A549 (cell line): Measurements from ENCODE around the gene ANKRD11. TPM values are rescaled to one million over a fixed set of nuclear protein-coding genes. Genes with fewer than 3 reads are reported as not detected.

Source experiments
- ATAC-seq, 2 experiments: fragments of 200-7000 bp in 1 of 2; fragments of >200 bp in 1 of 2; cut with Nextera tagmentation in 1 of 2; cut with Tn5 transposase in 1 of 2; 3 replicates each; pipeline versions ENCODE4 v1.8.0 to v1.9.1; 2018 to 2020; ENCODE audit warnings: mild to moderate bottlenecking in 1 of 2, moderate library complexity in 1 of 2
- CTCF ChIA-PET: fragments of 300-600 bp; sonication (Branson Sonifier 250); formaldehyde crosslinking; extraction: SDS; loops from one replicate; lab custom pipeline; 2021; ENCODE audit warnings: antibody characterized with exemption, inconsistent platforms; lab: Yijun Ruan, JAX
- POLR2A ChIA-PET: fragments of 350-600 bp; formaldehyde crosslinking; extraction: SDS; loops from one replicate; lab custom pipeline; 2021; ENCODE audit warnings: antibody characterized with exemption, inconsistent platforms; lab: Yijun Ruan, JAX
- DNase-seq, 2 experiments: peaks; one replicate each; pipeline versions ENCODE4 v3.0.0 to v3.0.0-alpha.2; 2011 to 2016; ENCODE audit warnings: low read depth in 1 of 2, low spot score in 1 of 2
- FAIRE-seq: peaks from 2 replicates; lab custom pipeline; 2011; peaks lifted over from hg19 to GRCh38; lab: Jason Lieb, UNC
- H3K27ac ChIP-seq, 2 experiments: fragments of >200 bp; sonication (Bioruptor Twin); formaldehyde crosslinking; 3 replicates each; pipeline ENCODE4 v1.5.1; 2016 to 2017
- H3K4me1 ChIP-seq: fragments of >200 bp; sonication (Bioruptor Twin); formaldehyde crosslinking; 3 replicates; pipeline ENCODE4 v1.6.1; 2016
- H3K4me2 ChIP-seq: fragments of >200 bp; sonication (Bioruptor Twin); formaldehyde crosslinking; 3 replicates; pipeline ENCODE4 v1.6.1; 2016
- H3K4me3 ChIP-seq: fragments of >200 bp; sonication (Bioruptor Twin); formaldehyde crosslinking; 3 replicates; pipeline ENCODE4 v1.5.1; 2016
- H3K9me3 ChIP-seq: fragments of >200 bp; sonication (Bioruptor Twin); formaldehyde crosslinking; 3 replicates; pipeline ENCODE4 v1.6.1; 2016
- BCL3 ChIP-seq: fragments of >200 bp; sonication (Bioruptor Twin); formaldehyde crosslinking; IDR thresholded peaks from 3 replicates; pipeline ENCODE4 v1.6.1; 2016
- CBX8 ChIP-seq: fragments of 200-600 bp; sonication (generic); IDR thresholded peaks from 2 replicates; pipeline ENCODE4 v1.6.1; 2016
- CEBPB ChIP-seq, 2 experiments: fragments of >200 bp in 1 of 2; sonication (Bioruptor Twin) in 1 of 2; formaldehyde crosslinking in 1 of 2; IDR thresholded peaks; 2 replicates each; pipeline ENCODE4 v1.6.1; 2012 to 2016
- CHD2 ChIP-seq: fragments of 150-350 bp; IDR thresholded peaks from 2 replicates; pipeline ENCODE4 v1.6.1; 2014; ENCODE audit warnings: low read length; ENCODE audit not compliant: partially characterized antibody
- EHF ChIP-seq: fragments of 250-450 bp; sonication (Bioruptor Pico); IDR thresholded peaks from 2 replicates; pipeline ENCODE4 v1.5.0; 2020; ENCODE audit warnings: mild to moderate bottlenecking
- ELK1 ChIP-seq: fragments of 150-350 bp; IDR thresholded peaks from 2 replicates; pipeline ENCODE4 v1.6.1; 2014; ENCODE audit warnings: low read depth, mild to moderate bottlenecking, low read length
- FOSB ChIP-seq: fragments of 250-450 bp; sonication (Bioruptor Pico); IDR thresholded peaks from 2 replicates; pipeline ENCODE4 v1.5.0; 2020; ENCODE audit warnings: mild to moderate bottlenecking, moderate library complexity
- FOXS1 ChIP-seq: fragments of 250-450 bp; sonication (Bioruptor Pico); IDR thresholded peaks from 2 replicates; pipeline ENCODE4 v1.5.0; 2020; ENCODE audit warnings: mild to moderate bottlenecking, moderate library complexity
- HOXB13 ChIP-seq: fragments of 250-450 bp; sonication (Bioruptor Pico); IDR thresholded peaks from 2 replicates; pipeline ENCODE4 v1.5.0; 2020; ENCODE audit warnings: low read depth, mild to moderate bottlenecking, moderate library complexity
- HOXB5 ChIP-seq: fragments of 250-450 bp; sonication (Bioruptor Pico); IDR thresholded peaks from 2 replicates; pipeline ENCODE4 v1.5.0; 2020; ENCODE audit warnings: mild to moderate bottlenecking, moderate library complexity
- KDM1A ChIP-seq: fragments of 200-600 bp; sonication (generic); IDR thresholded peaks from 2 replicates; pipeline ENCODE4 v1.6.1; 2016; ENCODE audit warnings: low read depth, mild to moderate bottlenecking
- KDM5A ChIP-seq: fragments of 200-600 bp; sonication (generic); IDR thresholded peaks from 2 replicates; pipeline ENCODE4 v1.6.1; 2016; ENCODE audit warnings: antibody characterized with exemption, mild to moderate bottlenecking
- MAFK ChIP-seq: fragments of 450-650 bp; IDR thresholded peaks from 2 replicates; pipeline ENCODE4 v1.6.1; 2014; ENCODE audit not compliant: partially characterized antibody
- MAZ ChIP-seq: fragments of 150-350 bp; IDR thresholded peaks from 2 replicates; pipeline ENCODE4 v1.6.1; 2014; ENCODE audit warnings: antibody characterized with exemption, low read depth, low read length, borderline replicate concordance
- NPAS2 ChIP-seq: fragments of 250-450 bp; sonication (Bioruptor Pico); IDR thresholded peaks from 2 replicates; pipeline ENCODE4 v1.8.0; 2022; ENCODE audit warnings: mild to moderate bottlenecking, moderate library complexity, borderline replicate concordance
- RAD21 ChIP-seq, 2 experiments: fragments of >200 bp in 1 of 2; sonication (Bioruptor Twin) in 1 of 2; formaldehyde crosslinking in 1 of 2; IDR thresholded peaks in 1 of 2; conservative IDR thresholded peaks in 1 of 2; 2 replicates in 1 of 2; 3 replicates in 1 of 2; pipeline ENCODE4 v1.6.1; 2012 to 2018; ENCODE audit warnings: inconsistent platforms in 1 of 2
- SMC3 ChIP-seq: fragments of >200 bp; sonication (Bioruptor Twin); formaldehyde crosslinking; IDR thresholded peaks from 3 replicates; pipeline ENCODE4 v1.6.1; 2018; ENCODE audit warnings: inconsistent platforms
- TP53 ChIP-seq: fragments of 250-450 bp; sonication (Bioruptor Pico); IDR thresholded peaks from 2 replicates; pipeline ENCODE4 v1.5.0; 2021; ENCODE audit warnings: mild to moderate bottlenecking, moderate library complexity
- WGBS: methylation state at CpG from one replicate; pipeline ENCODE4 v1.1.6; 2017; ENCODE audit errors: missing lambda C conversion rate; 5-methylcytosine and 5-hydroxymethylcytosine counted together
- polyA plus RNA-seq, 4 experiments: library from polyadenylated mRNA; depleted of rRNA in 3 of 4; stranded (reverse); fragments of >200 nt; fragmentation: RNase III in 1 of 4; extraction: RNeasy Plus Mini Kit Qiagen cat#74134 plus additional on column Dnase treatment in 1 of 4; gene quantifications; 2 replicates in 3 of 4; 3 replicates in 1 of 4; pipeline ENCODE4 v1.2.3, GENCODE V29; 2011 to 2017

Gene ANKRD11
- polyA plus RNA-seq, 2 of the 4 experiments (the other 2 are of a cell fraction) = 53.6 to 54.9 TPM

GRCh38 chr16:89530401-89531381 is 40.3 kb upstream of the ANKRD11 start:
- Histone ChIP-seq H3K4me2 (no peak overlapping the region), H3K27ac (no peak overlapping the region), H3K4me3 (no peak overlapping the region), H3K9me3 (no peaks in the 10 kb centered on the region), H3K4me1 (no peaks in the 10 kb centered on the region)
- no peak for FAIRE-seq
- DNase-seq = no peak
- CTCF ChIA-PET = interaction anchor here (0.9 kb wide), 1 partner anchor 23 kb away, joined by 4 read pairs; the partner anchor contains the start of gene SPG7
- WGBS = 93% methylated on average over 37 of the region's 37 CpGs
- ATAC-seq = no peak; a peak in 1 of 6 replicates
- POLR2A ChIA-PET = no interaction called here
- TF ChIP-seq FOSB (CRISPR knock-in tag) (no peak), RAD21 (conservative IDR thresholded peaks at IDR 0.05 in 1 of 2, IDR thresholded peaks at IDR 0.05 in 1 of 2) (no peak), CHD2 (no peak), ELK1 (no peak), NPAS2 (no peak), TP53 (CRISPR knock-in tag) (no peak), KDM1A (no peak), FOXS1 (CRISPR knock-in tag) (no peak), SMC3 (no peak), BCL3 (no peak), HOXB13 (no peak), CBX8 (no peak), MAFK (no peak), MAZ (no peak), CEBPB (IDR thresholded peaks at IDR 0.05) (no peak), HOXB5 (CRISPR knock-in tag) (no peak)

GRCh38 chr16:89529097-89529496 is 38.7 kb upstream of the ANKRD11 start:
- Histone ChIP-seq H3K27ac (no peak overlapping the region), H3K4me2 (no peak overlapping the region), H3K9me3 (no peaks in the 10 kb centered on the region), H3K4me1 (no peaks in the 10 kb centered on the region), H3K4me3 (no peak overlapping the region)
- 81% methylated on average over 16 of the region's 16 CpGs for WGBS
- TF ChIP-seq SMC3 (no peak), KDM5A (no peak), MAFK (peak; percentile 85)
- no peak for ATAC-seq
- no peak for DNase-seq
- no peak for FAIRE-seq
- ChIA-PET POLR2A (no interaction called here), CTCF (interaction anchor here (1.2 to 1.4 kb wide), 4 partner anchors 10 to 36 kb away, joined by 3 to 6 read pairs (median 3); no protein-coding TSS in a partner anchor)

GRCh38 chr16:89525146-89525913 is 35.0 kb upstream of the ANKRD11 start:
- H3K4me3 ChIP-seq = no peak overlapping the region
- ChIA-PET POLR2A (no interaction called here), CTCF (interaction anchor here (0.6 to 1.4 kb wide), 3 partner anchors 8 to 31 kb away, joined by 3 to 5 read pairs (median 4); no protein-coding TSS in a partner anchor)
- TF ChIP-seq EHF (CRISPR knock-in tag) (no peak), CEBPB (IDR thresholded peaks at IDR 0.05) (no peak), NPAS2 (no peak), SMC3 (no peak)
- DNase-seq (no peak), FAIRE-seq (no peak), ATAC-seq (no peak)
- H3K4me2 ChIP-seq = no peak overlapping the region
- 89% methylated on average over 20 of the region's 20 CpGs for WGBS
- no peaks in the 10 kb centered on the region for H3K4me1 ChIP-seq
- H3K27ac ChIP-seq = no peak overlapping the region
- no peaks in the 10 kb centered on the region for H3K9me3 ChIP-seq
